H1 (cell line): ENCODE results near the gene PITPNC1. TPM values are rescaled to one million over a fixed set of nuclear protein-coding genes. Genes with fewer than 3 reads are reported as not detected.

Experiments
- CTCF ChIA-PET: fragments of 300-600 bp; sonication (Branson Sonifier 250); formaldehyde crosslinking; loops from one replicate; lab custom pipeline; 2021; ENCODE audit not compliant: partially characterized antibody; lab: Charles Lee
- POLR2A ChIA-PET: fragments of 300-600 bp; sonication (Branson Sonifier 250); formaldehyde crosslinking; loops from one replicate; lab custom pipeline; 2021; ENCODE audit warnings: inconsistent platforms; ENCODE audit not compliant: partially characterized antibody; lab: Charles Lee
- DNase-seq, 2 experiments: peaks; one replicate each; pipeline versions ENCODE4 v3.0.0 to v3.0.0-alpha.2; 2010 to 2022; ENCODE audit warnings: low spot score in 2 of 2, low read depth in 1 of 2, mixed read lengths in 1 of 2
- FAIRE-seq: peaks from 2 replicates; lab custom pipeline; 2011; peaks lifted over from hg19 to GRCh38; lab: Jason Lieb, UNC
- H2AFZ ChIP-seq: 2 replicates; pipeline ENCODE4 v1.8.1; 2012; ENCODE audit warnings: low read length, inconsistent platforms
- H2AK5ac ChIP-seq: 2 replicates; pipeline ENCODE4 v1.6.1; 2013; ENCODE audit warnings: low read depth, low read length
- H2BK120ac ChIP-seq: replicated peaks from 2 replicates; pipeline ENCODE3; 2013; ENCODE audit warnings: low read depth, low read length, inconsistent platforms
- H2BK12ac ChIP-seq: 2 replicates; pipeline ENCODE4 v1.6.1; 2013; ENCODE audit warnings: low read depth, low read length
- H2BK15ac ChIP-seq: 2 replicates; pipeline ENCODE4 v1.6.1; 2013; ENCODE audit warnings: low read length
- H2BK20ac ChIP-seq: 2 replicates; pipeline ENCODE4 v1.6.1; 2013; ENCODE audit warnings: low read length
- H2BK5ac ChIP-seq: 2 replicates; pipeline ENCODE4 v1.6.1; 2013; ENCODE audit warnings: low read depth, low read length
- H3K14ac ChIP-seq: 2 replicates; pipeline ENCODE4 v1.6.1; 2013; ENCODE audit warnings: inconsistent platforms; ENCODE audit not compliant: insufficient read length
- H3K18ac ChIP-seq: 2 replicates; pipeline ENCODE4 v1.6.1; 2013; ENCODE audit warnings: low read length; ENCODE audit errors: extremely low read depth
- H3K23ac ChIP-seq: 2 replicates; pipeline ENCODE4 v1.6.1; 2013; ENCODE audit warnings: inconsistent platforms; ENCODE audit not compliant: insufficient read length
- H3K23me2 ChIP-seq: 2 replicates; pipeline ENCODE4 v1.6.1; 2013; ENCODE audit warnings: low read depth, low read length
- H3K27ac ChIP-seq: 2 replicates; pipeline ENCODE4 v1.6.1; 2011; ENCODE audit warnings: low read depth, low read length, inconsistent platforms
- H3K27me3 ChIP-seq, 4 experiments: replicated peaks in 1 of 4; 1 replicate in 1 of 4; 2 replicates in 3 of 4; pipeline versions ENCODE4 v1.6.1 to v1.8.1; 2011 to 2013; ENCODE audit warnings: low read length in 3 of 4, mild to moderate bottlenecking in 3 of 4, inconsistent platforms in 2 of 4, mixed read lengths in 2 of 4, moderate library complexity in 1 of 4; ENCODE audit not compliant: control insufficient read depth in 3 of 4, insufficient read depth in 3 of 4; ENCODE audit errors: extremely low read depth in 1 of 4
- H3K36me3 ChIP-seq, 4 experiments: 2 replicates each; pipeline versions ENCODE4 v1.6.1 to v1.8.1; 2011 to 2013; ENCODE audit warnings: mild to moderate bottlenecking in 4 of 4, low read length in 3 of 4, moderate library complexity in 2 of 4, control low read depth in 1 of 4, inconsistent platforms in 1 of 4; ENCODE audit not compliant: insufficient read depth in 4 of 4, control insufficient read depth in 2 of 4
- H3K4ac ChIP-seq: replicated peaks from 2 replicates; pipeline ENCODE3; 2013; ENCODE audit warnings: low read length, low read depth, mixed read lengths, inconsistent platforms; ENCODE audit not compliant: insufficient read length
- H3K4me1 ChIP-seq, 4 experiments: replicated peaks in 1 of 4; 1 replicate in 1 of 4; 2 replicates in 3 of 4; pipeline versions ENCODE4 v1.6.1 to v1.8.1; 2011 to 2013; ENCODE audit warnings: low read length in 3 of 4, inconsistent platforms in 2 of 4, mixed read lengths in 1 of 4; ENCODE audit not compliant: insufficient read depth in 4 of 4, control insufficient read depth in 3 of 4
- H3K4me2 ChIP-seq, 2 experiments: 2 replicates each; pipeline versions ENCODE4 v1.6.1 to v1.8.1; 2011 to 2013; ENCODE audit warnings: low read depth in 2 of 2, low read length in 2 of 2, control low read depth in 1 of 2, inconsistent platforms in 1 of 2, mild to moderate bottlenecking in 1 of 2; ENCODE audit not compliant: insufficient read depth in 1 of 2
- H3K4me3 ChIP-seq, 4 experiments: fragments of 200-600, 300-600 bp in 1 of 4; sonication (generic), shearing (Covaris generic), sonication (Bioruptor Twin) in 1 of 4; 2 replicates each; pipeline versions ENCODE4 v1.5.1 to v1.8.1; 2011 to 2016; ENCODE audit warnings: low read length in 4 of 4, low read depth in 3 of 4, control low read depth in 2 of 4, inconsistent platforms in 2 of 4, mild to moderate bottlenecking in 2 of 4, mixed read lengths in 1 of 4, moderate library complexity in 1 of 4; ENCODE audit not compliant: insufficient read depth in 2 of 4; ENCODE audit errors: extremely low read depth in 1 of 4
- H3K56ac ChIP-seq: replicated peaks from 2 replicates; pipeline ENCODE3; 2013; ENCODE audit warnings: low read depth, mild to moderate bottlenecking, mixed read lengths, low read length, inconsistent platforms; ENCODE audit not compliant: insufficient read length
- H3K79me1 ChIP-seq: 2 replicates; pipeline ENCODE4 v1.6.1; 2013; ENCODE audit warnings: low read depth, low read length, control low read depth
- H3K79me2 ChIP-seq, 2 experiments: 2 replicates each; pipeline versions ENCODE4 v1.6.1 to v1.8.1; 2012 to 2013; ENCODE audit warnings: low read length in 2 of 2, mild to moderate bottlenecking in 2 of 2, inconsistent platforms in 1 of 2; ENCODE audit not compliant: insufficient read depth in 2 of 2, control insufficient read depth in 1 of 2
- H3K9ac ChIP-seq, 4 experiments: replicated peaks in 1 of 4; 1 replicate in 1 of 4; 2 replicates in 3 of 4; pipeline versions ENCODE4 v1.6.1 to v1.8.1; 2011 to 2013; ENCODE audit warnings: low read depth in 3 of 4, low read length in 3 of 4, control low read depth in 2 of 4, mild to moderate bottlenecking in 2 of 4, moderate library complexity in 2 of 4, inconsistent platforms in 1 of 4; ENCODE audit errors: extremely low read depth in 1 of 4
- H3K9me3 ChIP-seq, 2 experiments: 2 replicates each; pipeline versions ENCODE4 v1.6.1 to v1.8.1; 2012 to 2013; ENCODE audit warnings: mild to moderate bottlenecking in 2 of 2, moderate library complexity in 2 of 2, control low read depth in 1 of 2, inconsistent platforms in 1 of 2, low read depth in 1 of 2, low read length in 1 of 2, mixed read lengths in 1 of 2; ENCODE audit not compliant: insufficient read depth in 2 of 2
- H4K20me1 ChIP-seq, 2 experiments: replicated peaks in 1 of 2; 2 replicates each; pipeline versions ENCODE3 to v1.8.1; 2011 to 2013; ENCODE audit warnings: inconsistent platforms in 2 of 2, low read length in 2 of 2, mild to moderate bottlenecking in 1 of 2; ENCODE audit not compliant: insufficient read depth in 2 of 2, control insufficient read depth in 1 of 2
- H4K5ac ChIP-seq: 2 replicates; pipeline ENCODE4 v1.6.1; 2013; ENCODE audit warnings: low read length, low read depth, mixed read lengths, inconsistent platforms; ENCODE audit not compliant: insufficient read length
- H4K8ac ChIP-seq: 2 replicates; pipeline ENCODE4 v1.8.0; 2013; ENCODE audit warnings: mild to moderate bottlenecking, moderate library complexity, low read length, inconsistent platforms; ENCODE audit not compliant: insufficient read depth; ENCODE audit errors: extremely low read depth
- H4K91ac ChIP-seq: replicated peaks from 2 replicates; pipeline ENCODE3; 2013; ENCODE audit warnings: low read length, mixed read lengths, inconsistent platforms; ENCODE audit not compliant: insufficient read length
- BRCA1 ChIP-seq: IDR thresholded peaks from 2 replicates; pipeline ENCODE4 v1.6.1; 2012; ENCODE audit warnings: low read depth, low read length, improper control_type of control experiment
- CBX5 ChIP-seq: fragments of 300-800, 300-1000 bp; sonication (generic); IDR thresholded peaks from 2 replicates; pipeline ENCODE4 v1.7.1; 2016; ENCODE audit warnings: antibody characterized with exemption, low read length, low read depth
- CREB1 ChIP-seq: IDR thresholded peaks from 2 replicates; pipeline ENCODE4 v1.6.1; 2012; ENCODE audit warnings: inconsistent platforms
- GABPA ChIP-seq: IDR thresholded peaks from 2 replicates; pipeline ENCODE4 v1.6.1; 2011; ENCODE audit warnings: mild to moderate bottlenecking, low read length, moderate library complexity, borderline replicate concordance; ENCODE audit not compliant: insufficient read depth
- HDAC6 ChIP-seq: IDR thresholded peaks from one replicate; pipeline ENCODE4 v1.7.1; 2012; ENCODE audit warnings: low read depth, mild to moderate bottlenecking, inconsistent platforms, low read length, moderate library complexity
- MAFK ChIP-seq: IDR thresholded peaks from 2 replicates; pipeline ENCODE4 v1.6.1; 2012; ENCODE audit warnings: low read depth, mild to moderate bottlenecking, improper control_type of control experiment, low read length
- POLR2A ChIP-seq, 2 experiments: IDR thresholded peaks; 1 replicate in 1 of 2; 2 replicates in 1 of 2; pipeline ENCODE4 v1.6.1; 2011; ENCODE audit warnings: low read depth in 2 of 2, low read length in 2 of 2, mild to moderate bottlenecking in 2 of 2; ENCODE audit errors: control extremely low read depth in 1 of 2
- POLR2AphosphoS5 ChIP-seq: IDR thresholded peaks from 2 replicates; pipeline ENCODE4 v1.6.1; 2011; ENCODE audit warnings: low read depth, low read length
- POU5F1 ChIP-seq: IDR thresholded peaks from 2 replicates; pipeline ENCODE4 v1.6.1; 2011; ENCODE audit warnings: low read depth, mild to moderate bottlenecking, low read length, moderate library complexity
- RAD21 ChIP-seq, 2 experiments: IDR thresholded peaks in 1 of 2; conservative IDR thresholded peaks in 1 of 2; 2 replicates each; pipeline ENCODE4 v1.6.1; 2011; ENCODE audit warnings: low read depth in 2 of 2, low read length in 2 of 2, improper control_type of control experiment in 1 of 2, inconsistent platforms in 1 of 2, mild to moderate bottlenecking in 1 of 2, moderate library complexity in 1 of 2
- RFX5 ChIP-seq: IDR thresholded peaks from 2 replicates; pipeline ENCODE4 v1.6.1; 2011; ENCODE audit warnings: low read depth, low read length, improper control_type of control experiment, borderline replicate concordance
- SAP30 ChIP-seq: fragments of 300-600 bp; sonication (generic); IDR thresholded peaks from 2 replicates; pipeline ENCODE4 v1.7.1; 2012; ENCODE audit warnings: low read length, moderate library complexity, mild to moderate bottlenecking, inconsistent platforms; ENCODE audit not compliant: insufficient read depth, insufficient replicate concordance
- SP4 ChIP-seq: IDR thresholded peaks from 2 replicates; pipeline ENCODE4 v1.6.1; 2012; ENCODE audit warnings: low read length, inconsistent platforms
- SRF ChIP-seq: IDR thresholded peaks from 2 replicates; pipeline ENCODE4 v1.6.1; 2011; ENCODE audit warnings: mild to moderate bottlenecking, low read depth, low read length, moderate library complexity
- TCF12 ChIP-seq: IDR thresholded peaks from 2 replicates; pipeline ENCODE4 v1.6.1; 2011; ENCODE audit warnings: low read depth, mild to moderate bottlenecking, low read length
- YY1 ChIP-seq: IDR thresholded peaks from 2 replicates; pipeline ENCODE4 v1.6.1; 2011; ENCODE audit warnings: low read depth, mild to moderate bottlenecking, low read length
- WGBS, 2 experiments: shearing (Covaris generic) in 1 of 2; methylation state at CpG; one replicate each; pipeline versions ENCODE4 v1.1.6 to v1.1.7; 2013 to 2015; ENCODE audit warnings: low lambda C conversion rate in 2 of 2, mixed read lengths in 2 of 2, inconsistent platforms in 1 of 2, low coverage in 1 of 2, missing lambda C conversion rate in 1 of 2; ENCODE audit not compliant: insufficient replicate concordance in 2 of 2, insufficient coverage in 1 of 2, insufficient read length in 1 of 2; ENCODE audit errors: extremely low coverage in 1 of 2, missing lambda C conversion rate in 1 of 2; 5-methylcytosine and 5-hydroxymethylcytosine counted together
- polyA plus RNA-seq, 7 experiments: library from polyadenylated mRNA; depleted of rRNA in 3 of 7; stranded (reverse) in 5 of 7; unstranded in 2 of 7; fragments of >200 nt in 5 of 7; fragments of 200-250 nt in 2 of 7; gene quantifications; 1 replicate in 5 of 7; 2 replicates in 1 of 7; 4 replicates in 1 of 7; pipeline versions ENCODE4 v1.2.1 to v1.2.3, GENCODE V29; 2011 to 2013; ENCODE audit warnings: missing spikeins in 2 of 7, mixed read lengths in 2 of 7
- total RNA-seq: library from RNA; stranded (reverse); fragmentation: NEBNext Ultra II Directional; extraction: Animal tissue kit (Norgen Biotek cat#: 25700); gene quantifications from 2 replicates; pipeline ENCODE4 v1.2.1, GENCODE V29; 2021

The PITPNC1 gene
- total and polyA plus RNA-seq, 2 of the 8 experiments (the other 6 are each of a cell fraction or from before 2014, with no cell fraction given), result 17.6 to 54.7 TPM

GRCh38 chr17:67570797-67571196, 193.7 kb downstream of the PITPNC1 start:
- no peak overlapping the region for H2AFZ ChIP-seq
- no peak overlapping the region for H3K14ac ChIP-seq
- no peak overlapping the region for H3K18ac ChIP-seq
- H4K8ac ChIP-seq, result no peak overlapping the region
- H3K9me3 ChIP-seq, result no peaks in the 10 kb centered on the region
- H3K4me1 ChIP-seq, result no peaks in the 10 kb centered on the region
- no peak overlapping the region for H2BK120ac ChIP-seq
- CTCF ChIA-PET, result interaction anchor here (1.0 to 2.1 kb wide), 2 partner anchors 11 to 95 kb away, joined by 5 to 15 read pairs; no protein-coding TSS in a partner anchor
- no peak overlapping the region for H3K23ac ChIP-seq
- no peak overlapping the region for H2BK15ac ChIP-seq
- no peaks in the 10 kb centered on the region for H3K27me3 ChIP-seq
- no peaks in the 10 kb centered on the region; the same call in 1 of the 2 replicates for H3K23me2 ChIP-seq
- no peak overlapping the region for H3K9ac ChIP-seq
- DNase-seq, result no peak
- no peaks in the 10 kb centered on the region; a peak in 1 of 8 replicates for H3K36me3 ChIP-seq
- no peaks in the 10 kb centered on the region for H4K20me1 ChIP-seq
- H3K4ac ChIP-seq, result no peak overlapping the region
- H3K79me1 ChIP-seq, result no peaks in the 10 kb centered on the region
- POLR2A ChIA-PET, result interaction anchor here (0.6 kb wide), 1 partner anchor 44 kb away, joined by 4 read pairs; no protein-coding TSS in a partner anchor
- no peak overlapping the region for H3K4me2 ChIP-seq
- no peak overlapping the region for H2AK5ac ChIP-seq
- TF ChIP-seq TCF12 (no peak), MAFK (no peak), BRCA1 (no peak), POLR2AphosphoS5 (no peak), POU5F1 (no peak), SP4 (no peak), SRF (no peak), HDAC6 (no peak), RFX5 (no peak), SAP30 (no peak), YY1 (no peak), CBX5 (no peak), RAD21 (IDR thresholded peaks at IDR 0.05 in 1 of 2, conservative IDR thresholded peaks at IDR 0.05 in 1 of 2; ENCODE audit: low read depth in 2 of 2, low read length in 2 of 2) (no peak), CREB1 (no peak), POLR2A (IDR thresholded peaks at IDR 0.05; ENCODE audit: control extremely low read depth in 1 of 2, low read depth in 2 of 2, low read length in 2 of 2) (no peak), GABPA (no peak)
- no peak overlapping the region for H3K4me3 ChIP-seq
- 88% methylated on average over 1 of the region's 1 CpG; no CpG with 5 or more reads in 1 of the 2 experiments for WGBS, 2 experiments
- no peaks in the 10 kb centered on the region for H3K79me2 ChIP-seq
- H2BK5ac ChIP-seq, result no peak overlapping the region
- no peak overlapping the region for H2BK20ac ChIP-seq
- H2BK12ac ChIP-seq, result no peak overlapping the region
- H4K91ac ChIP-seq, result no peak overlapping the region
- FAIRE-seq, result no peak
- no peak overlapping the region for H3K56ac ChIP-seq
- H3K27ac ChIP-seq, result no peak overlapping the region
- no peak overlapping the region for H4K5ac ChIP-seq
